Panc1 (cell line): ENCODE data around the gene SLC7A5.

Experiments used
- CTCF ChIP-seq: fragments of 450-650 bp; IDR thresholded peaks from 2 replicates; pipeline ENCODE4 v1.5.1; 2017; ENCODE audit warnings: mild to moderate bottlenecking
- POLR2AphosphoS5 ChIP-seq: IDR thresholded peaks from 2 replicates; pipeline ENCODE4 v1.6.1; 2012; ENCODE audit warnings: mild to moderate bottlenecking, low read depth, low read length, moderate library complexity
- REST ChIP-seq, 2 experiments: IDR thresholded peaks; 2 replicates each; pipeline ENCODE4 v1.6.1; 2011 to 2012; ENCODE audit warnings: low read depth in 2 of 2, control low read depth in 1 of 2, low read length in 1 of 2, mild to moderate bottlenecking in 1 of 2, moderate library complexity in 1 of 2; ENCODE audit not compliant: insufficient read depth in 1 of 2

- TF ChIP-seq POLR2AphosphoS5 (no peak), CTCF (no peak), REST (IDR thresholded peaks at IDR 0.05; ENCODE audit: insufficient read depth in 1 of 2, low read depth in 2 of 2, low read length in 1 of 2) (no peak)
These were observed 33.4 kb downstream of the SLC7A5 start for GRCh38 chr16:87835882-87836331.
